Esophagus (tissue), 2 donors: ENCODE measurements around the gene TGM3. TPM values are rescaled to one million over a fixed set of nuclear protein-coding genes. Genes with fewer than 3 reads are reported as not detected.

Source experiments
- H3K27ac ChIP-seq, 2 donors: one replicate each; pipeline ENCODE4 v1.5.1; 2013; ENCODE audit warnings: low read depth in 2 of 2, mild to moderate bottlenecking in 2 of 2, inconsistent platforms in 1 of 2, low read length in 1 of 2, moderate library complexity in 1 of 2
- H3K27me3 ChIP-seq, 2 donors: one replicate each; pipeline ENCODE4 v1.6.1; 2013; ENCODE audit warnings: low read length in 2 of 2, control low read depth in 1 of 2, mild to moderate bottlenecking in 1 of 2; ENCODE audit not compliant: insufficient read depth in 2 of 2, control insufficient read depth in 1 of 2
- H3K36me3 ChIP-seq, 2 donors: one replicate each; pipeline ENCODE4 v1.6.1; 2013; ENCODE audit warnings: low read length in 1 of 2; ENCODE audit not compliant: control insufficient read depth in 2 of 2, insufficient read depth in 2 of 2
- H3K4me1 ChIP-seq, 2 donors: one replicate each; pipeline ENCODE4 v1.6.1; 2013; ENCODE audit warnings: low read length in 1 of 2; ENCODE audit not compliant: control insufficient read depth in 2 of 2, insufficient read depth in 2 of 2
- H3K4me3 ChIP-seq, 2 donors: one replicate each; pipeline ENCODE4 v1.5.1; 2013; ENCODE audit warnings: low read length in 2 of 2, mild to moderate bottlenecking in 2 of 2, low read depth in 1 of 2, moderate library complexity in 1 of 2
- H3K9me3 ChIP-seq, 2 donors: one replicate each; pipeline ENCODE4 v1.6.1; 2013; ENCODE audit warnings: mild to moderate bottlenecking in 2 of 2, low read depth in 1 of 2, low read length in 1 of 2, moderate library complexity in 1 of 2; ENCODE audit not compliant: control insufficient read depth in 2 of 2, insufficient read depth in 1 of 2
- WGBS, 2 donors: extraction: QIAGEN DNeasy Blood & Tissue Kit; methylation state at CpG; one replicate each; pipeline ENCODE4 v1.1.7; 2013; 5-methylcytosine and 5-hydroxymethylcytosine counted together
- polyA plus RNA-seq, 2 donors: library from polyadenylated mRNA; stranded (reverse); fragments of 200-250 nt; gene quantifications; one replicate each; pipeline ENCODE4 v1.2.3, GENCODE V29; 2013
- donor health status: healthy with polysubstance abuse.
- donor health status: Bipolar disorder and iron deficiency.

The TGM3 gene
- polyA plus RNA-seq, 2 donors, result 1,528 to 2,175 TPM

- H3K4me1 ChIP-seq, result peaks cover 0 to 2% of the 10 kb centered on the region in 2 donors
- no peak overlapping the region for H3K27ac ChIP-seq
- WGBS, 2 donors, result 89 to 91% methylated on average over 11 of the region's 11 CpGs
- peaks cover 0 to 5% of the 10 kb centered on the region in 2 donors for H3K36me3 ChIP-seq
- H3K4me3 ChIP-seq, result no peak overlapping the region
- no peaks in the 10 kb centered on the region for H3K9me3 ChIP-seq
- no peaks in the 10 kb centered on the region for H3K27me3 ChIP-seq
These were observed 44.3 kb downstream of the TGM3 start for GRCh38 chr20:2340136-2340535.

DNA sequence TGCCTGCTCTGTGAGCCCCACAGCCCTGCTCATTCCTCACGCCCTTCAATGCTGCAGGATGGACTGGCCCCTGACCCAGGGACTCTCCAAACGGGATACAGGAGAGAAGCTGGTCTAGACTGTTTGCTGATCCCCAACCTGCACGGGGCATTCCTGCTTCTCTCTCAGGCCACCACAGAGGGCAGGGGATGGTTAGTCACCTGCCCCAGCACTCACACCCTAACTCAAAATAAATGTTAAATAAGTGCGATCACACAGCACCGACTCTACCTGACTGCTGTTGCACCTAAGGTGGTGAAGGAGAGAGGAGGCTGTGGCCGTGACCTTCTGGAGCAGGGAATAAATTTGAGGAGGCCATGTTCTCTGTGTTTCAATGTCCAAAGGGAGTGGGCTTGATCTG lies 45.0 kb downstream of the TGM3 start:
- no peaks in the 10 kb centered on the region for H3K27me3 ChIP-seq
- no peak overlapping the region for H3K27ac ChIP-seq
- 85 to 89% methylated on average over 6 of the region's 6 CpGs for WGBS, 2 donors
- H3K4me3 ChIP-seq, result no peak overlapping the region
- H3K36me3 ChIP-seq, result peaks cover 0 to 5% of the 10 kb centered on the region in 2 donors
- peaks cover 0 to 2% of the 10 kb centered on the region in 2 donors for H3K4me1 ChIP-seq
- H3K9me3 ChIP-seq, result no peaks in the 10 kb centered on the region

DNA sequence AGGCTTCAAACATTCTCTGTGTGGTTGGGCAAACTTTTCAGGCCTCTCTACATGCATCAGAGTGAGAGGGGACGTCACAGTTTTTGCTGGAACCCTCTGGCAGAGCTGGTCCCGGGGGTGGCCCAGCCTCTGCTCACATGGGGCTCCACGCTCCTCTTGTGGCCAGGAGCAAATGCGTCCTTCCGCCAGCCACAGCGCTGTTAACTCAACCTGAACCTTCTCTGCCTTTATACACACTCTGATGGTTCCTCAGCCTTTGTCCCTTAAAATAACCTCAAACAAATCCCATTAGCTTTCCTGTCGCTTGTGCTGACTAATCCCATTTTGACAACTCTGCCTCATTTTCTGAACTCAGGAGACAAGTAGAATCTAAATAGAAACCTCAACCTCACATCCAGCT lies 45.5 kb downstream of the TGM3 start:
- no peaks in the 10 kb centered on the region for H3K9me3 ChIP-seq
- H3K27me3 ChIP-seq, result no peaks in the 10 kb centered on the region
- peaks cover 0 to 5% of the 10 kb centered on the region in 2 donors for H3K36me3 ChIP-seq
- peaks cover 0 to 2% of the 10 kb centered on the region in 2 donors for H3K4me1 ChIP-seq
- WGBS, 2 donors, result 81 to 82% methylated on average over 7 of the region's 7 CpGs
- no peak overlapping the region for H3K27ac ChIP-seq
- H3K4me3 ChIP-seq, result no peak overlapping the region

- Histone ChIP-seq H3K27me3 (no peaks in the 10 kb centered on the region), H3K4me1 (peaks cover 0 to 2% of the 10 kb centered on the region in 2 donors), H3K9me3 (peaks cover 0 to 2% of the 10 kb centered on the region in 2 donors), H3K4me3 (no peak overlapping the region), H3K27ac (no peak overlapping the region), H3K36me3 (peaks cover 0 to 5% of the 10 kb centered on the region in 2 donors)
- WGBS, 2 donors, result 69 to 77% methylated on average over 3 of the region's 3 CpGs
These were observed 46.4 kb downstream of the TGM3 start for GRCh38 chr20:2342243-2342642.

DNA sequence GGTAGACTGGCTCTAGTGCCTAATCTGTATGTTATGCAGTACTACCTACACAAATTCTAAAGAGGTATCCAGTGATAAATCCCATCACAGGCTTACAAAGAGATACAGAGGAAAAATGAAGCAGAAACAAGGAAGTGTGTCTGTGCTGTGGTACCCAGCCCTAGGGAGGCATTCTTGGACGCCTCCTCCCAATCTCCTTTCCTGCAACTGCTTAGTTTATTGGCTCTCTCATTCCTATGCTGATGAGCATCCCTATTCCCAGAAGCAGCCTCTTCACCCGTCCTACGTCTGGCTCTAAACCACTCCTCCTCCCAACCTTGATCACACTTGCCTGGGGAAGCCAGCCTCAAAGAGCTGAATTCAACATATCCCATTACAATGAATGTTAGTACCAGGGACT lies 50.4 kb downstream of the TGM3 start:
- Histone ChIP-seq H3K27ac (no peak overlapping the region), H3K4me3 (no peak overlapping the region), H3K36me3 (no peaks in the 10 kb centered on the region), H3K4me1 (peaks cover 0 to 2% of the 10 kb centered on the region in 2 donors), H3K9me3 (peaks cover 0 to 3% of the 10 kb centered on the region in 2 donors), H3K27me3 (no peaks in the 10 kb centered on the region)
- 64 to 72% methylated on average over 3 of the region's 3 CpGs for WGBS, 2 donors

- no peaks in the 10 kb centered on the region for H3K27me3 ChIP-seq
- no peak overlapping the region for H3K4me3 ChIP-seq
- H3K27ac ChIP-seq, result no peak overlapping the region
- peaks cover 0 to 3% of the 10 kb centered on the region in 2 donors for H3K9me3 ChIP-seq
- 82 to 86% methylated on average over 5 of the region's 5 CpGs for WGBS, 2 donors
- H3K4me1 ChIP-seq, result no peaks in the 10 kb centered on the region
- H3K36me3 ChIP-seq, result no peaks in the 10 kb centered on the region
These were observed 52.5 kb downstream of the TGM3 start for GRCh38 chr20:2348336-2348735.

- Histone ChIP-seq H3K9me3 (peaks cover 0 to 3% of the 10 kb centered on the region in 2 donors), H3K27me3 (no peaks in the 10 kb centered on the region), H3K36me3 (no peaks in the 10 kb centered on the region), H3K4me1 (no peaks in the 10 kb centered on the region), H3K27ac (no peak overlapping the region), H3K4me3 (no peak overlapping the region)
- WGBS, 2 donors, result 51 to 59% methylated on average over 4 of the region's 4 CpGs
These were observed 54.0 kb downstream of the TGM3 start for GRCh38 chr20:2349801-2350200.

DNA sequence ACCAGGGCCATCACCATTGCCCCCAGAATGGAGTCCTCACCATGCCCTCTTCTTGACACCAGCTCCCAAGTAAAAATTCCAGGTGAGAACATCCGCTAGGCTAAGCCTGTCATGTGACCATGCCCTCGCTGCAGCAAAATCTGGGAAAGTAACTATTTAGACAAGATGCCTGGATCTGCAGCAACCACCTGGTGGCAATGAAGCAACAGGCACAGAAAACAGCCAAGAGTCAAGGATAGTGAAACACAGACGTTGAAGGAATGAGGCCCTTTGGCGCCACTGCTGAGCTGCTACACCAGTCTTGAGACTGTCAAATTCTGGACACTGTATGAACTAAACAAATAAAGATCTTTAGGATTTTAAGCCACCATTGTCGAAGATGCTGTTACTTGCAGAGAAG lies 54.8 kb downstream of the TGM3 start:
- no peak overlapping the region for H3K4me3 ChIP-seq
- H3K4me1 ChIP-seq, result no peaks in the 10 kb centered on the region
- no peaks in the 10 kb centered on the region for H3K27me3 ChIP-seq
- no peaks in the 10 kb centered on the region for H3K36me3 ChIP-seq
- no peak overlapping the region for H3K27ac ChIP-seq
- H3K9me3 ChIP-seq, result peaks cover 0 to 3% of the 10 kb centered on the region in 2 donors
- 80% methylated on average over 5 of the region's 5 CpGs for WGBS, 2 donors

- WGBS, 2 donors, result 53 to 62% methylated on average over 3 of the region's 3 CpGs
- Histone ChIP-seq H3K36me3 (no peaks in the 10 kb centered on the region), H3K4me3 (no peak overlapping the region), H3K27ac (no peak overlapping the region), H3K4me1 (no peaks in the 10 kb centered on the region), H3K27me3 (no peaks in the 10 kb centered on the region), H3K9me3 (no peaks in the 10 kb centered on the region)
These were observed 57.4 kb downstream of the TGM3 start for GRCh38 chr20:2353231-2353630.

DNA sequence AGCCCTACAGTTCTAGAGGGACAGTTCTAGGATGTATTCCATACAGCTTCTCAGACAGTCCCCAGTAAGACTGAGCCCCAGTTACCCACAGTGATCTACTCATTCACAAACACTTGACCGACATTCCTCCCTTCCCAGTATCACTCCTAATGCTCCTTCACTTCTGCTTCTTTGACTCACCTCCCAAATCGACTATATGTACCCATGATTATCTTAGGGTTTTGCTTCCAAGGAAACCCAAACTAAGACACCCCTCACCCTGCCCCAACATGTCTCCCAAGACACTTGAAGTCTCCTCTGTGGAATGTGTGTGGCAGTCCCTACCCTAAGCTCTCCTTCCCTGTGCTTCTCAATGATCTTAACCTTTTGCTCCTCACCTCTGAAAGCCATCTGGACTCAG lies 61.3 kb downstream of the TGM3 start:
- no peaks in the 10 kb centered on the region for H3K36me3 ChIP-seq
- H3K27ac ChIP-seq, result no peak overlapping the region
- no peaks in the 10 kb centered on the region for H3K27me3 ChIP-seq
- H3K4me3 ChIP-seq, result no peak overlapping the region
- 48 to 56% methylated on average over 2 of the region's 2 CpGs for WGBS, 2 donors
- H3K9me3 ChIP-seq, result peaks cover 1 to 3% of the 10 kb centered on the region in 2 donors
- H3K4me1 ChIP-seq, result no peaks in the 10 kb centered on the region
